Gastroesophageal sphincter (tissue), 4 donors: ENCODE data around the gene RABAC1. TPM values are rescaled to one million over a fixed set of nuclear protein-coding genes. Genes with fewer than 3 reads are reported as not detected.

Source experiments
- ATAC-seq: fragments of 150-250 bp; one replicate; pipeline ENCODE4 v1.9.1; 2016; ENCODE audit warnings: mild to moderate bottlenecking, moderate library complexity
- H3K27ac ChIP-seq, 4 donors: fragments of 200-600 bp; sonication (generic) in 3 of 4; 1 replicate in 3 of 4; 2 replicates in 1 of 4; pipeline ENCODE4 v1.5.1; 2016 to 2019
- H3K27me3 ChIP-seq: fragments of 200-600 bp; sonication (generic); one replicate; pipeline ENCODE4 v1.5.1; 2019
- H3K36me3 ChIP-seq, 2 donors: fragments of 200-600 bp; sonication (generic); one replicate each; pipeline ENCODE4 v1.5.1; 2019; ENCODE audit warnings: control low read depth in 1 of 2
- H3K4me1 ChIP-seq, 3 donors: fragments of 200-600 bp; sonication (generic); 1 replicate in 2 of 3; 2 replicates in 1 of 3; pipeline ENCODE4 v1.5.1; 2016 to 2019; ENCODE audit warnings: control low read depth in 2 of 3
- H3K4me3 ChIP-seq, 2 donors: fragments of 200-600 bp; sonication (generic); one replicate each; pipeline ENCODE4 v1.5.1; 2019; ENCODE audit warnings: mild to moderate bottlenecking in 1 of 2, moderate library complexity in 1 of 2
- H3K9me3 ChIP-seq, 3 donors: fragments of 200-600 bp; sonication (generic); one replicate each; pipeline ENCODE4 v1.5.1; 2017 to 2019; ENCODE audit warnings: control low read depth in 2 of 3
- CTCF ChIP-seq, 4 experiments: fragments of 200-600 bp in 2 of 4; fragments of 450-650 bp in 2 of 4; sonication (generic) in 1 of 4; IDR thresholded peaks; one replicate each; pipeline ENCODE4 v1.5.1; 2017 to 2019; ENCODE audit warnings: antibody characterized with exemption in 4 of 4, mild to moderate bottlenecking in 2 of 4, moderate library complexity in 2 of 4
- EP300 ChIP-seq: sonication (generic); formaldehyde crosslinking; IDR thresholded peaks from one replicate; pipeline ENCODE4 v1.6.1; 2017; ENCODE audit warnings: antibody characterized with exemption, mild to moderate bottlenecking
- POLR2A ChIP-seq, 2 donors: fragments of 450-650 bp; IDR thresholded peaks; one replicate each; pipeline ENCODE4 v1.6.1; 2017; ENCODE audit warnings: antibody characterized with exemption in 2 of 2, mild to moderate bottlenecking in 2 of 2, moderate library complexity in 1 of 2
- POLR2AphosphoS5 ChIP-seq: sonication (generic); formaldehyde crosslinking; IDR thresholded peaks from one replicate; pipeline ENCODE4 v1.6.1; 2017; ENCODE audit warnings: antibody characterized with exemption
- WGBS, 2 donors: methylation state at CpG; one replicate each; pipeline ENCODE4 v1.1.5; 2018; ENCODE audit warnings: low coverage in 1 of 2; 5-methylcytosine and 5-hydroxymethylcytosine counted together
- total RNA-seq, 4 donors: library from RNA; depleted of rRNA; stranded (reverse); fragments of >200 nt; gene quantifications; one replicate each; pipeline ENCODE4 v1.1.0, GENCODE V29; 2016

The RABAC1 gene
- total RNA-seq, 4 donors from 2014 or later: 150 to 215 (median 201) TPM

- Histone ChIP-seq H3K27ac (no peak overlapping the region), H3K27me3 (no peaks in the 10 kb centered on the region), H3K4me3 (no peak overlapping the region), H3K36me3 (peaks cover 0 to 31% of the 10 kb centered on the region in 2 donors), H3K9me3 (no peaks in the 10 kb centered on the region), H3K4me1 (peaks cover 0 to 24% (median 13%) of the 10 kb centered on the region in 3 donors)
- TF ChIP-seq EP300: no peak
- no peak for TF ChIP-seq POLR2AphosphoS5
- no peak for TF ChIP-seq CTCF (IDR thresholded peaks at IDR 0.05)
- TF ChIP-seq POLR2A (IDR thresholded peaks at IDR 0.05): no peak
- 58 to 68% methylated on average over 2 to 6 of the region's 7 CpGs for WGBS, 2 donors
- ATAC-seq: no peak
Measured at GRCh38 chr19:41955521-41955920, 3.6 kb downstream of the RABAC1 start.

GRCh38 chr19:41951686-41952172 is 7.4 kb downstream of the RABAC1 start:
- Histone ChIP-seq H3K9me3 (no peaks in the 10 kb centered on the region), H3K27me3 (peaks cover 5% of the 10 kb centered on the region), H3K36me3 (peaks cover 0 to 24% of the 10 kb centered on the region in 2 donors), H3K4me1 (no peaks in the 10 kb centered on the region), H3K27ac (no peak overlapping the region), H3K4me3 (no peak overlapping the region)
- 2 to 4% methylated on average over 8 to 9 of the region's 12 CpGs for WGBS, 2 donors
- peak; percentile 74 for ATAC-seq
- TF ChIP-seq CTCF (IDR thresholded peaks at IDR 0.05) (peak in 3 of 4 experiments; percentile 88 to 99 (median 90)), POLR2A (IDR thresholded peaks at IDR 0.05) (no peak), POLR2AphosphoS5 (no peak)

GRCh38 chr19:41947091-41947490 is 12.0 kb downstream of the RABAC1 start:
- Histone ChIP-seq H3K4me3 (no peak overlapping the region), H3K27ac (no peak overlapping the region), H3K4me1 (no peaks in the 10 kb centered on the region), H3K27me3 (peaks cover 50% of the 10 kb centered on the region), H3K36me3 (peaks cover 0 to 4% of the 10 kb centered on the region in 2 donors), H3K9me3 (no peaks in the 10 kb centered on the region)
- TF ChIP-seq CTCF (IDR thresholded peaks at IDR 0.05): no peak
- no peak for TF ChIP-seq EP300
- TF ChIP-seq POLR2AphosphoS5: no peak
- no peak for TF ChIP-seq POLR2A (IDR thresholded peaks at IDR 0.05)
- no peak for ATAC-seq
- WGBS, 2 donors: 87 to 94% methylated on average over 2 to 3 of the region's 3 CpGs

GRCh38 chr19:41945135-41945766 is 13.9 kb downstream of the RABAC1 start:
- TF ChIP-seq POLR2A (IDR thresholded peaks at IDR 0.05) (no peak), CTCF (IDR thresholded peaks at IDR 0.05) (no peak), POLR2AphosphoS5 (no peak), EP300 (no peak)
- Histone ChIP-seq H3K4me1 (peaks cover 0 to 11% (median 7%) of the 10 kb centered on the region in 3 donors), H3K9me3 (no peaks in the 10 kb centered on the region), H3K27ac (no peak overlapping the region), H3K4me3 (no peak overlapping the region), H3K36me3 (peaks cover 0 to 4% of the 10 kb centered on the region in 2 donors), H3K27me3 (peaks cover 69% of the 10 kb centered on the region)
- 89 to 100% methylated on average over 1 to 2 of the region's 8 CpGs for WGBS, 2 donors
- no peak for ATAC-seq

- TF ChIP-seq EP300: no peak
- no peak for TF ChIP-seq CTCF (IDR thresholded peaks at IDR 0.05)
- no peak for TF ChIP-seq POLR2A (IDR thresholded peaks at IDR 0.05)
- TF ChIP-seq POLR2AphosphoS5: no peak
- WGBS, 2 donors: 72% methylated on average over 2 of the region's 2 CpGs; no CpG with 5 or more reads in 1 of the 2 donors
- Histone ChIP-seq H3K4me1 (peaks cover 0 to 19% (median 9%) of the 10 kb centered on the region in 3 donors), H3K9me3 (no peaks in the 10 kb centered on the region), H3K36me3 (peaks cover 0 to 4% of the 10 kb centered on the region in 2 donors), H3K27me3 (peaks cover 78% of the 10 kb centered on the region), H3K4me3 (no peak overlapping the region), H3K27ac (no peak overlapping the region)
- no peak for ATAC-seq
Measured at GRCh38 chr19:41944336-41944735, 14.8 kb downstream of the RABAC1 start.
